Stomach (tissue), 9 donors: Measurements from ENCODE around the gene RIMBP2. TPM values are rescaled to one million over a fixed set of nuclear protein-coding genes. Genes with fewer than 3 reads are reported as not detected.

Experiments used
- DNase-seq, 2 donors: peaks; one replicate each; pipeline versions ENCODE4 v3.0.0 to v3.0.0-alpha.2; 2013 to 2019
- H3K27ac ChIP-seq, 5 donors: fragments of 200-600 bp in 4 of 5; sonication (generic) in 4 of 5; one replicate each; pipeline ENCODE4 v1.5.1; 2013 to 2019; ENCODE audit warnings: mild to moderate bottlenecking in 1 of 5, moderate library complexity in 1 of 5
- H3K27me3 ChIP-seq, 3 donors: fragments of 200-600 bp; sonication (generic); one replicate each; pipeline ENCODE4 v1.5.1; 2017 to 2019; ENCODE audit warnings: mixed run types in 1 of 3
- H3K36me3 ChIP-seq, 4 donors: fragments of 200-600 bp; sonication (generic); 1 replicate in 3 of 4; 2 replicates in 1 of 4; pipeline ENCODE4 v1.5.1; 2016 to 2019
- H3K4me1 ChIP-seq, 4 donors: fragments of 200-600 bp; sonication (generic); one replicate each; pipeline ENCODE4 v1.5.1; 2016 to 2019
- H3K4me3 ChIP-seq, 4 donors: fragments of 200-600 bp; sonication (generic) in 3 of 4; one replicate each; pipeline ENCODE4 v1.5.1; 2016 to 2019; ENCODE audit warnings: mild to moderate bottlenecking in 1 of 4
- H3K9me3 ChIP-seq, 4 donors: fragments of 200-600 bp; sonication (generic); one replicate each; pipeline ENCODE4 v1.5.1; 2016 to 2019
- CTCF ChIP-seq, 7 experiments: fragments of 450-650 bp in 4 of 7; fragments of 200-600 bp in 3 of 7; sonication (generic) in 3 of 7; IDR thresholded peaks; one replicate each; pipeline ENCODE4 v1.5.1; 2016 to 2019; ENCODE audit warnings: antibody characterized with exemption in 7 of 7, control low read depth in 2 of 7, mild to moderate bottlenecking in 1 of 7
- EP300 ChIP-seq: sonication (generic); formaldehyde crosslinking; IDR thresholded peaks from one replicate; pipeline ENCODE4 v1.6.1; 2017; ENCODE audit warnings: antibody characterized with exemption
- POLR2A ChIP-seq, 4 donors: fragments of 450-650 bp; IDR thresholded peaks; one replicate each; pipeline ENCODE4 v1.6.1; 2016; ENCODE audit warnings: antibody characterized with exemption in 4 of 4, control low read depth in 2 of 4, mild to moderate bottlenecking in 1 of 4, moderate library complexity in 1 of 4
- POLR2AphosphoS5 ChIP-seq, 3 donors: sonication (generic); formaldehyde crosslinking; IDR thresholded peaks; one replicate each; pipeline ENCODE4 v1.6.1; 2016; ENCODE audit warnings: antibody characterized with exemption in 3 of 3
- WGBS, 5 donors: extraction: QIAGEN DNeasy Blood & Tissue Kit in 3 of 5; methylation state at CpG; one replicate each; pipeline versions ENCODE4 v1.1.5 to v1.1.7; 2013 to 2018; 5-methylcytosine and 5-hydroxymethylcytosine counted together
- intact Hi-C: fragments of 100-400 bp; cut with DNase I; formaldehyde crosslinking; loops from one replicate; pipeline ENCODE4 v1.15.1; 2023; ENCODE audit warnings: low total_unique reads
- polyA plus RNA-seq, 3 donors: library from polyadenylated mRNA; stranded (reverse); fragments of 200-250 nt; gene quantifications; one replicate each; pipeline ENCODE4 v1.2.3, GENCODE V29; 2013
- total RNA-seq, 5 donors: library from RNA; depleted of rRNA; stranded (reverse); fragments of >200 nt; gene quantifications; one replicate each; pipeline versions ENCODE4 v1.1.0 to v1.2.3, GENCODE V29; 2014 to 2016
- donor health status: healthy with polysubstance abuse.
- donor health status: Bipolar disorder and iron deficiency.
- donor health status: healthy.

The RIMBP2 gene
- total and polyA plus RNA-seq, 8 donors = 0.75 to 44.6 (median 5.6) TPM

- DNase-seq = no peak
- intact Hi-C loops = no loop called here
- Histone ChIP-seq H3K9me3 (peaks cover 0 to 8% (median 0%) of the 10 kb centered on the region in 4 donors), H3K4me3 (no peak overlapping the region), H3K36me3 (no peaks in the 10 kb centered on the region), H3K4me1 (no peaks in the 10 kb centered on the region), H3K27ac (no peak overlapping the region), H3K27me3 (peaks cover 0 to 21% (median 0%) of the 10 kb centered on the region in 3 donors)
- TF ChIP-seq POLR2A (IDR thresholded peaks at IDR 0.05) (no peak), POLR2AphosphoS5 (IDR thresholded peaks at IDR 0.05) (no peak), CTCF (IDR thresholded peaks at IDR 0.05) (no peak)
- WGBS, 5 donors = 56 to 69% (median 68%) methylated on average over 9 of the region's 9 CpGs
Observed at GRCh38 chr12:130523863-130524614, 192.1 kb downstream of the RIMBP2 start.

- Histone ChIP-seq H3K27ac (no peak overlapping the region), H3K4me1 (no peaks in the 10 kb centered on the region), H3K9me3 (peaks cover 0 to 16% (median 0%) of the 10 kb centered on the region in 4 donors), H3K27me3 (peaks cover 0 to 21% (median 0%) of the 10 kb centered on the region in 3 donors), H3K4me3 (no peak overlapping the region), H3K36me3 (no peaks in the 10 kb centered on the region)
- 61 to 89% (median 80%) methylated on average over 8 to 9 of the region's 9 CpGs for WGBS, 5 donors
- no peak for TF ChIP-seq EP300
- TF ChIP-seq POLR2AphosphoS5 (IDR thresholded peaks at IDR 0.05) = no peak
- TF ChIP-seq CTCF (IDR thresholded peaks at IDR 0.05) = no peak
- no peak for TF ChIP-seq POLR2A (IDR thresholded peaks at IDR 0.05)
- no peak for DNase-seq
- intact Hi-C loops = no loop called here
Observed at GRCh38 chr12:130523208-130523607, 192.9 kb downstream of the RIMBP2 start.

- Histone ChIP-seq H3K4me3 (no peak overlapping the region), H3K9me3 (peaks cover 0 to 18% (median 2%) of the 10 kb centered on the region in 4 donors), H3K4me1 (no peaks in the 10 kb centered on the region), H3K27ac (no peak overlapping the region), H3K27me3 (peaks cover 0 to 21% (median 0%) of the 10 kb centered on the region in 3 donors), H3K36me3 (no peaks in the 10 kb centered on the region)
- intact Hi-C loops = no loop called here
- WGBS, 5 donors = 63 to 79% (median 73%) methylated on average over 16 to 17 of the region's 17 CpGs
- DNase-seq = no peak
- TF ChIP-seq POLR2A (IDR thresholded peaks at IDR 0.05) (no peak), EP300 (no peak), CTCF (IDR thresholded peaks at IDR 0.05) (no peak), POLR2AphosphoS5 (IDR thresholded peaks at IDR 0.05) (no peak)
Observed at GRCh38 chr12:130522244-130522834, 193.8 kb downstream of the RIMBP2 start.

GRCh38 chr12:130521375-130522124, 194.5 kb downstream of the RIMBP2 start:
- Histone ChIP-seq H3K9me3 (peaks cover 0 to 25% (median 9%) of the 10 kb centered on the region in 4 donors), H3K27me3 (peaks cover 0 to 21% (median 0%) of the 10 kb centered on the region in 3 donors), H3K4me1 (no peaks in the 10 kb centered on the region), H3K36me3 (no peaks in the 10 kb centered on the region), H3K4me3 (no peak overlapping the region), H3K27ac (no peak overlapping the region)
- DNase-seq = no peak
- intact Hi-C loops = no loop called here
- TF ChIP-seq POLR2A (IDR thresholded peaks at IDR 0.05) (no peak), EP300 (no peak), CTCF (IDR thresholded peaks at IDR 0.05) (no peak), POLR2AphosphoS5 (IDR thresholded peaks at IDR 0.05) (no peak)
- WGBS, 5 donors = 64 to 72% (median 67%) methylated on average over 10 to 11 of the region's 11 CpGs
